WTC11 (cell line): ENCODE measurements around the gene NR0B2. TPM values are rescaled to one million over a fixed set of nuclear protein-coding genes. Genes with fewer than 3 reads are reported as not detected.

Experiments used
- ATAC-seq: fragments of 200-7000 bp; cut with Tn5 transposase; 2 replicates; pipeline ENCODE4 v1.10.0; 2021; ENCODE audit warnings: mild to moderate bottlenecking, moderate library complexity
- CTCF ChIA-PET: fragments of 300-600 bp; sonication (Branson Sonifier 250); formaldehyde crosslinking; loops from one replicate; lab custom pipeline; 2021; ENCODE audit warnings: antibody characterized with exemption; lab: Charles Lee
- POLR2A ChIA-PET: fragments of 350-600 bp; sonication (Branson Sonifier 250); formaldehyde crosslinking; loops from one replicate; lab custom pipeline; 2021; ENCODE audit warnings: antibody characterized with exemption; lab: Charles Lee
- DNase-seq: peaks from one replicate; pipeline ENCODE4 v3.0.0; 2021; ENCODE audit warnings: low spot score
- H3K27ac Mint-ChIP-seq: 2 replicates; pipeline ENCODE4 v1.8.0; 2021; ENCODE audit warnings: mixed read lengths
- H3K27me3 Mint-ChIP-seq: 2 replicates; pipeline ENCODE4 v1.8.0; 2021; ENCODE audit warnings: low read depth, mild to moderate bottlenecking, moderate library complexity, mixed read lengths
- H3K36me3 Mint-ChIP-seq: 2 replicates; pipeline ENCODE4 v1.8.0; 2021; ENCODE audit warnings: mixed read lengths
- H3K4me1 Mint-ChIP-seq: 2 replicates; pipeline ENCODE4 v1.8.0; 2022; ENCODE audit warnings: mixed read lengths
- H3K4me3 Mint-ChIP-seq: 2 replicates; pipeline ENCODE4 v1.8.0; 2021; ENCODE audit warnings: mild to moderate bottlenecking, moderate library complexity, mixed read lengths
- H3K9me3 Mint-ChIP-seq: 2 replicates; pipeline ENCODE4 v1.8.0; 2021; ENCODE audit warnings: mixed read lengths
- EMX1 ChIP-seq: fragments of 250-450 bp; sonication (Bioruptor Pico); IDR thresholded peaks from 2 replicates; pipeline ENCODE4 v1.8.0; 2021; ENCODE audit warnings: mild to moderate bottlenecking
- FOXP1 ChIP-seq: sonication (generic); formaldehyde crosslinking; IDR thresholded peaks from 2 replicates; pipeline ENCODE4 v1.8.0; 2022; ENCODE audit warnings: missing genetic modification reagents, mild to moderate bottlenecking, moderate library complexity, borderline replicate concordance
- KAT7 ChIP-seq: sonication (generic); formaldehyde crosslinking; IDR thresholded peaks from 2 replicates; pipeline ENCODE4 v1.8.1; 2023; ENCODE audit warnings: missing genetic modification reagents, mild to moderate bottlenecking, borderline replicate concordance
- NR2C2 ChIP-seq: sonication (generic); formaldehyde crosslinking; IDR thresholded peaks from 2 replicates; pipeline ENCODE4 v1.8.0; 2022; ENCODE audit warnings: mild to moderate bottlenecking, missing genetic modification reagents
- OVOL2 ChIP-seq: fragments of 250-450 bp; sonication (Bioruptor Pico); IDR thresholded peaks from 2 replicates; pipeline ENCODE4 v1.9.0; 2021; ENCODE audit warnings: mild to moderate bottlenecking, borderline replicate concordance
- ZNF138 ChIP-seq: sonication (generic); formaldehyde crosslinking; conservative IDR thresholded peaks from 2 replicates; pipeline ENCODE4 v1.8.1; 2022; ENCODE audit warnings: mild to moderate bottlenecking, moderate library complexity, missing genetic modification reagents
- ZNF317 ChIP-seq: sonication (generic); formaldehyde crosslinking; IDR thresholded peaks from 2 replicates; pipeline ENCODE4 v1.8.1; 2023; ENCODE audit warnings: low read depth, mild to moderate bottlenecking, moderate library complexity, missing genetic modification reagents, borderline replicate concordance
- total RNA-seq: library from RNA; stranded (reverse); gene quantifications from 3 replicates; pipeline ENCODE4 v1.2.3, GENCODE V29; 2021
- TF ChIP-seq, protein P1 (sequence below): sonication (generic); formaldehyde crosslinking; IDR thresholded peaks from 2 replicates; pipeline ENCODE4 v1.8.0; 2023; ENCODE audit warnings: missing genetic modification reagents, mild to moderate bottlenecking, borderline replicate concordance
- TF ChIP-seq, protein P2 (sequence below): fragments of 250-450 bp; sonication (Bioruptor Pico); IDR thresholded peaks from 2 replicates; pipeline ENCODE4 v1.8.0; 2021; ENCODE audit warnings: mild to moderate bottlenecking
- TF ChIP-seq, protein P3 (sequence below): fragments of 250-450 bp; sonication (Bioruptor Pico); conservative IDR thresholded peaks from 2 replicates; pipeline ENCODE4 v1.9.0; 2021; ENCODE audit warnings: mild to moderate bottlenecking
- TF ChIP-seq, protein P4 (sequence below): sonication (generic); formaldehyde crosslinking; IDR thresholded peaks from 2 replicates; pipeline ENCODE4 v1.8.1; 2023; ENCODE audit warnings: mild to moderate bottlenecking, moderate library complexity, missing genetic modification reagents
- TF ChIP-seq, protein P5 (sequence below): fragments of 250-450 bp; sonication (Bioruptor Pico); IDR thresholded peaks from 2 replicates; pipeline ENCODE4 v1.9.0; 2021; ENCODE audit warnings: mild to moderate bottlenecking
- TF ChIP-seq, protein P6 (sequence below): fragments of 250-450 bp; sonication (Bioruptor Pico); IDR thresholded peaks from 2 replicates; pipeline ENCODE4 v1.9.0; 2021; ENCODE audit warnings: mild to moderate bottlenecking
- TF ChIP-seq, protein P7 (sequence below): sonication (generic); formaldehyde crosslinking; IDR thresholded peaks from 2 replicates; pipeline ENCODE4 v1.8.0; 2023; ENCODE audit warnings: mild to moderate bottlenecking, missing genetic modification reagents
- TF ChIP-seq, protein P8 (sequence below): sonication (generic); formaldehyde crosslinking; IDR thresholded peaks from 2 replicates; pipeline ENCODE4 v1.8.1; 2022; ENCODE audit warnings: mild to moderate bottlenecking, missing genetic modification reagents, moderate library complexity, borderline replicate concordance

Gene NR0B2
- total RNA-seq, 1 experiment from 2014 or later, result not detected

DNA sequence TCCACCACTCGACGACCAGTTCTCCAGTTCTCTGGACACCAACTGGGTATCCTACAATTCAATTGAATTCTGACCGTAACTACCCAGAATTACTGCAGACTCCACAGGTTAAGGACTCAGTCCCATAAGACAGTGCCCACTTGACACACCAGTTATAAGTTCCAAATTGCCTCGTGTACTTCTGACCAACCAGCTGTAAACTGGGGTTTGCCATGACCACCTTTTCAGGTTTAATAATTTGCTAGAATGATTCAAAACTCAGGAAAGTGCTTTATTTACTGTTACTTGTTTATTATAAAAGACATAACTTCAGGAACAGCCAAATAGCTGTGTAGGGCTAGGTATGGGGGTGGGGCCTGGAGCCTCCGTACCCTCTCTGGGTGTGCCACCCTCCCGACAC lies 23.0 kb upstream of the NR0B2 start (continued):
- TF ChIP-seq, protein P1, sequence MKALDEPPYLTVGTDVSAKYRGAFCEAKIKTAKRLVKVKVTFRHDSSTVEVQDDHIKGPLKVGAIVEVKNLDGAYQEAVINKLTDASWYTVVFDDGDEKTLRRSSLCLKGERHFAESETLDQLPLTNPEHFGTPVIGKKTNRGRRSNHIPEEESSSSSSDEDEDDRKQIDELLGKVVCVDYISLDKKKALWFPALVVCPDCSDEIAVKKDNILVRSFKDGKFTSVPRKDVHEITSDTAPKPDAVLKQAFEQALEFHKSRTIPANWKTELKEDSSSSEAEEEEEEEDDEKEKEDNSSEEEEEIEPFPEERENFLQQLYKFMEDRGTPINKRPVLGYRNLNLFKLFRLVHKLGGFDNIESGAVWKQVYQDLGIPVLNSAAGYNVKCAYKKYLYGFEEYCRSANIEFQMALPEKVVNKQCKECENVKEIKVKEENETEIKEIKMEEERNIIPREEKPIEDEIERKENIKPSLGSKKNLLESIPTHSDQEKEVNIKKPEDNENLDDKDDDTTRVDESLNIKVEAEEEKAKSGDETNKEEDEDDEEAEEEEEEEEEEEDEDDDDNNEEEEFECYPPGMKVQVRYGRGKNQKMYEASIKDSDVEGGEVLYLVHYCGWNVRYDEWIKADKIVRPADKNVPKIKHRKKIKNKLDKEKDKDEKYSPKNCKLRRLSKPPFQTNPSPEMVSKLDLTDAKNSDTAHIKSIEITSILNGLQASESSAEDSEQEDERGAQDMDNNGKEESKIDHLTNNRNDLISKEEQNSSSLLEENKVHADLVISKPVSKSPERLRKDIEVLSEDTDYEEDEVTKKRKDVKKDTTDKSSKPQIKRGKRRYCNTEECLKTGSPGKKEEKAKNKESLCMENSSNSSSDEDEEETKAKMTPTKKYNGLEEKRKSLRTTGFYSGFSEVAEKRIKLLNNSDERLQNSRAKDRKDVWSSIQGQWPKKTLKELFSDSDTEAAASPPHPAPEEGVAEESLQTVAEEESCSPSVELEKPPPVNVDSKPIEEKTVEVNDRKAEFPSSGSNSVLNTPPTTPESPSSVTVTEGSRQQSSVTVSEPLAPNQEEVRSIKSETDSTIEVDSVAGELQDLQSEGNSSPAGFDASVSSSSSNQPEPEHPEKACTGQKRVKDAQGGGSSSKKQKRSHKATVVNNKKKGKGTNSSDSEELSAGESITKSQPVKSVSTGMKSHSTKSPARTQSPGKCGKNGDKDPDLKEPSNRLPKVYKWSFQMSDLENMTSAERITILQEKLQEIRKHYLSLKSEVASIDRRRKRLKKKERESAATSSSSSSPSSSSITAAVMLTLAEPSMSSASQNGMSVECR (CRISPR knock-in tag), result no peak
- TF ChIP-seq, protein P2, sequence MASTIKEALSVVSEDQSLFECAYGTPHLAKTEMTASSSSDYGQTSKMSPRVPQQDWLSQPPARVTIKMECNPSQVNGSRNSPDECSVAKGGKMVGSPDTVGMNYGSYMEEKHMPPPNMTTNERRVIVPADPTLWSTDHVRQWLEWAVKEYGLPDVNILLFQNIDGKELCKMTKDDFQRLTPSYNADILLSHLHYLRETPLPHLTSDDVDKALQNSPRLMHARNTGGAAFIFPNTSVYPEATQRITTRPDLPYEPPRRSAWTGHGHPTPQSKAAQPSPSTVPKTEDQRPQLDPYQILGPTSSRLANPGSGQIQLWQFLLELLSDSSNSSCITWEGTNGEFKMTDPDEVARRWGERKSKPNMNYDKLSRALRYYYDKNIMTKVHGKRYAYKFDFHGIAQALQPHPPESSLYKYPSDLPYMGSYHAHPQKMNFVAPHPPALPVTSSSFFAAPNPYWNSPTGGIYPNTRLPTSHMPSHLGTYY (CRISPR knock-in tag), result no peak
- no peak for TF ChIP-seq NR2C2 (CRISPR knock-in tag)
- TF ChIP-seq, protein P3, sequence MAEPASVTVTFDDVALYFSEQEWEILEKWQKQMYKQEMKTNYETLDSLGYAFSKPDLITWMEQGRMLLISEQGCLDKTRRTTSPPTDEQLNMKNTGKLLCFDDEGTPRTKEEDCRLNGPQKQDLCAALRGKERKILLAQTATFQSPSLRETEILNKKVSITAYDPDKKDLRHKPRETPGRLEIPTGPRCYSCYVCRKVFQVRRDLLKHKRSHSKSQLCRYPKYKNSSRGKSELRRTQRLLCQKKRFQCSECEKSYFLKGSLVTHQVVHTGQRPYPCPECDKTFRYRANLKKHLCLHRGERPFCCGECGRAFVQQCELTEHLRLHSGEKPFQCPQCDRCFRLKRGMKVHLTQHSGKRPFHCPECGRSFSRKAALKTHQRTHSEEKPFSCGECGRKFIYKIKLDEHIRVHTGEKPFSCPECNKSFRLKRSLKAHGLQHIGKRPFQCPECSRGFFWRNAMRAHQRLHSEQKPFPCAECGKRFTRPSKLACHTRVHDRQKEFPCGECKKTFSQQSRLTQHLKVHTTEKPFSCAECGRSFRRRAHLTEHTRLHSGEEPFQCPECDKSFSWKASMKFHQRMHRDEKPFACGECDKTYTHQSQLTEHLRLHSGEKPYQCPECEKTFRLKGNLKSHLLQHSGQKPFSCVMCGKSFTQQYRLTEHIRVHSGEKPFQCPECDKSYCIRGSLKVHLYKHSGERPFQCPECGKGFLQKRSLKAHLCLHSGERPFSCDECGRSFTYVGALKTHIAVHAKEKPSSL (CRISPR knock-in tag), result no peak
- TF ChIP-seq, all 79 proteins: peak for 0

DNA sequence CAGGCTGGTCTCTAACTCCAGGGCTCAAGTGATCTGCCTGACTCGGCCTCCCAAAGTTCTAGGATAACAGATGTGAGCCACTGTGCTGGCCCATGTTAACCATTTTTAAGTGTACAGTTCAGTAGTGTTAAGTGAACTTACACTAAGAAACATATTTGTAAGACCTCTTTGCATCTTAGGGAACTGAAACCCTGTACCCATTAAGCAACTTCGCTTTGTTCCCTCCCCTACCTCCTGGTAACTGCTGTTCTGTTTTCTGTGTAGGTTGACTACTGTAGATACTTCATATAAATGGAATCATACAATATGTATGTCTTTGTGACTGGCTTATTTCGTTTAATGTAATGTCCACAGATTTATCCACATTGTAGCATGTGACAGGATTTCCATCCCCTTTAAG lies 18.8 kb upstream of the NR0B2 start:
- Mint-ChIP-seq H3K4me1 (no peaks in the 10 kb centered on the region; the same call in 1 of the 2 replicates), H3K27ac (no peak overlapping the region), H3K36me3 (peaks cover 47% of the 10 kb centered on the region), H3K9me3 (no peaks in the 10 kb centered on the region), H3K4me3 (no peak overlapping the region), H3K27me3 (no peaks in the 10 kb centered on the region)
- DNase-seq, result no peak
- CTCF ChIA-PET, result no interaction called here
- POLR2A ChIA-PET, result no interaction called here
- ATAC-seq, result no peak
- TF ChIP-seq FOXP1 (CRISPR knock-in tag) (no peak), ZNF138 (CRISPR knock-in tag) (no peak), KAT7 (CRISPR knock-in tag) (no peak), ZNF317 (no peak), EMX1 (no peak), OVOL2 (no peak)
- TF ChIP-seq, protein P4, sequence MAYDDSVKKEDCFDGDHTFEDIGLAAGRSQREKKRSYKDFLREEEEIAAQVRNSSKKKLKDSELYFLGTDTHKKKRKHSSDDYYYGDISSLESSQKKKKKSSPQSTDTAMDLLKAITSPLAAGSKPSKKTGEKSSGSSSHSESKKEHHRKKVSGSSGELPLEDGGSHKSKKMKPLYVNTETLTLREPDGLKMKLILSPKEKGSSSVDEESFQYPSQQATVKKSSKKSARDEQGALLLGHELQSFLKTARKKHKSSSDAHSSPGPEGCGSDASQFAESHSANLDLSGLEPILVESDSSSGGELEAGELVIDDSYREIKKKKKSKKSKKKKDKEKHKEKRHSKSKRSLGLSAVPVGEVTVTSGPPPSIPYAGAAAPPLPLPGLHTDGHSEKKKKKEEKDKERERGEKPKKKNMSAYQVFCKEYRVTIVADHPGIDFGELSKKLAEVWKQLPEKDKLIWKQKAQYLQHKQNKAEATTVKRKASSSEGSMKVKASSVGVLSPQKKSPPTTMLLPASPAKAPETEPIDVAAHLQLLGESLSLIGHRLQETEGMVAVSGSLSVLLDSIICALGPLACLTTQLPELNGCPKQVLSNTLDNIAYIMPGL (CRISPR knock-in tag), result no peak
- TF ChIP-seq, protein P5, sequence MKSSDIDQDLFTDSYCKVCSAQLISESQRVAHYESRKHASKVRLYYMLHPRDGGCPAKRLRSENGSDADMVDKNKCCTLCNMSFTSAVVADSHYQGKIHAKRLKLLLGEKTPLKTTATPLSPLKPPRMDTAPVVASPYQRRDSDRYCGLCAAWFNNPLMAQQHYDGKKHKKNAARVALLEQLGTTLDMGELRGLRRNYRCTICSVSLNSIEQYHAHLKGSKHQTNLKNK (CRISPR knock-in tag), result no peak
- TF ChIP-seq, protein P6, sequence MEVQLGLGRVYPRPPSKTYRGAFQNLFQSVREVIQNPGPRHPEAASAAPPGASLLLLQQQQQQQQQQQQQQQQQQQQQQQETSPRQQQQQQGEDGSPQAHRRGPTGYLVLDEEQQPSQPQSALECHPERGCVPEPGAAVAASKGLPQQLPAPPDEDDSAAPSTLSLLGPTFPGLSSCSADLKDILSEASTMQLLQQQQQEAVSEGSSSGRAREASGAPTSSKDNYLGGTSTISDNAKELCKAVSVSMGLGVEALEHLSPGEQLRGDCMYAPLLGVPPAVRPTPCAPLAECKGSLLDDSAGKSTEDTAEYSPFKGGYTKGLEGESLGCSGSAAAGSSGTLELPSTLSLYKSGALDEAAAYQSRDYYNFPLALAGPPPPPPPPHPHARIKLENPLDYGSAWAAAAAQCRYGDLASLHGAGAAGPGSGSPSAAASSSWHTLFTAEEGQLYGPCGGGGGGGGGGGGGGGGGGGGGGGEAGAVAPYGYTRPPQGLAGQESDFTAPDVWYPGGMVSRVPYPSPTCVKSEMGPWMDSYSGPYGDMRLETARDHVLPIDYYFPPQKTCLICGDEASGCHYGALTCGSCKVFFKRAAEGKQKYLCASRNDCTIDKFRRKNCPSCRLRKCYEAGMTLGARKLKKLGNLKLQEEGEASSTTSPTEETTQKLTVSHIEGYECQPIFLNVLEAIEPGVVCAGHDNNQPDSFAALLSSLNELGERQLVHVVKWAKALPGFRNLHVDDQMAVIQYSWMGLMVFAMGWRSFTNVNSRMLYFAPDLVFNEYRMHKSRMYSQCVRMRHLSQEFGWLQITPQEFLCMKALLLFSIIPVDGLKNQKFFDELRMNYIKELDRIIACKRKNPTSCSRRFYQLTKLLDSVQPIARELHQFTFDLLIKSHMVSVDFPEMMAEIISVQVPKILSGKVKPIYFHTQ (CRISPR knock-in tag), result no peak
- TF ChIP-seq, protein P7, sequence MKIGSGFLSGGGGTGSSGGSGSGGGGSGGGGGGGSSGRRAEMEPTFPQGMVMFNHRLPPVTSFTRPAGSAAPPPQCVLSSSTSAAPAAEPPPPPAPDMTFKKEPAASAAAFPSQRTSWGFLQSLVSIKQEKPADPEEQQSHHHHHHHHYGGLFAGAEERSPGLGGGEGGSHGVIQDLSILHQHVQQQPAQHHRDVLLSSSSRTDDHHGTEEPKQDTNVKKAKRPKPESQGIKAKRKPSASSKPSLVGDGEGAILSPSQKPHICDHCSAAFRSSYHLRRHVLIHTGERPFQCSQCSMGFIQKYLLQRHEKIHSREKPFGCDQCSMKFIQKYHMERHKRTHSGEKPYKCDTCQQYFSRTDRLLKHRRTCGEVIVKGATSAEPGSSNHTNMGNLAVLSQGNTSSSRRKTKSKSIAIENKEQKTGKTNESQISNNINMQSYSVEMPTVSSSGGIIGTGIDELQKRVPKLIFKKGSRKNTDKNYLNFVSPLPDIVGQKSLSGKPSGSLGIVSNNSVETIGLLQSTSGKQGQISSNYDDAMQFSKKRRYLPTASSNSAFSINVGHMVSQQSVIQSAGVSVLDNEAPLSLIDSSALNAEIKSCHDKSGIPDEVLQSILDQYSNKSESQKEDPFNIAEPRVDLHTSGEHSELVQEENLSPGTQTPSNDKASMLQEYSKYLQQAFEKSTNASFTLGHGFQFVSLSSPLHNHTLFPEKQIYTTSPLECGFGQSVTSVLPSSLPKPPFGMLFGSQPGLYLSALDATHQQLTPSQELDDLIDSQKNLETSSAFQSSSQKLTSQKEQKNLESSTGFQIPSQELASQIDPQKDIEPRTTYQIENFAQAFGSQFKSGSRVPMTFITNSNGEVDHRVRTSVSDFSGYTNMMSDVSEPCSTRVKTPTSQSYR (CRISPR knock-in tag), result no peak
- TF ChIP-seq, protein P3 (CRISPR knock-in tag), result no peak
- TF ChIP-seq, protein P8, sequence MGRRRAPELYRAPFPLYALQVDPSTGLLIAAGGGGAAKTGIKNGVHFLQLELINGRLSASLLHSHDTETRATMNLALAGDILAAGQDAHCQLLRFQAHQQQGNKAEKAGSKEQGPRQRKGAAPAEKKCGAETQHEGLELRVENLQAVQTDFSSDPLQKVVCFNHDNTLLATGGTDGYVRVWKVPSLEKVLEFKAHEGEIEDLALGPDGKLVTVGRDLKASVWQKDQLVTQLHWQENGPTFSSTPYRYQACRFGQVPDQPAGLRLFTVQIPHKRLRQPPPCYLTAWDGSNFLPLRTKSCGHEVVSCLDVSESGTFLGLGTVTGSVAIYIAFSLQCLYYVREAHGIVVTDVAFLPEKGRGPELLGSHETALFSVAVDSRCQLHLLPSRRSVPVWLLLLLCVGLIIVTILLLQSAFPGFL (CRISPR knock-in tag), result no peak
